Measurements from ENCODE around the gene NARS2.
A peak's percentile ranks its signal among the peaks of the same experiment; 100 is the strongest.

The NARS2 gene

GRCh38 chr11:78399136-78399535 lies 175.5 kb downstream of the NARS2 start:
- DNase-seq (ENCODE audit: low read depth) = no peak
- TF ChIP-seq CTCF (IDR thresholded peaks at IDR 0.05; ENCODE audit: insufficient read depth, low read depth, low read length, missing control alignments) = no peak
- H3K4me3 ChIP-seq (ENCODE audit: low read depth, low read length) = no peak overlapping the region

GRCh38 chr11:78398715-78399114 lies 175.9 kb downstream of the NARS2 start:
- no peak overlapping the region for H3K4me3 ChIP-seq (ENCODE audit: low read depth, low read length)
- no peak for TF ChIP-seq CTCF (IDR thresholded peaks at IDR 0.05; ENCODE audit: insufficient read depth, low read depth, low read length, missing control alignments)
- DNase-seq (ENCODE audit: low read depth) = no peak

- H3K4me3 ChIP-seq (ENCODE audit: low read depth, low read length) = no peak overlapping the region
- peak; percentile 67 for DNase-seq (ENCODE audit: low read depth)
- TF ChIP-seq CTCF (IDR thresholded peaks at IDR 0.05; ENCODE audit: insufficient read depth, low read depth, low read length, missing control alignments) = no peak
Measured at GRCh38 chr11:78397398-78397797, 177.3 kb downstream of the NARS2 start.

GRCh38 chr11:78395597-78395996 lies 179.1 kb downstream of the NARS2 start:
- no peak for DNase-seq (ENCODE audit: low read depth)
- no peak for TF ChIP-seq CTCF (IDR thresholded peaks at IDR 0.05; ENCODE audit: insufficient read depth, low read depth, low read length, missing control alignments)
- no peak overlapping the region for H3K4me3 ChIP-seq (ENCODE audit: low read depth, low read length)

GRCh38 chr11:78392854-78393253 lies 181.8 kb downstream of the NARS2 start:
- no peak for TF ChIP-seq CTCF (IDR thresholded peaks at IDR 0.05; ENCODE audit: insufficient read depth, low read depth, low read length, missing control alignments)
- no peak overlapping the region for H3K4me3 ChIP-seq (ENCODE audit: low read depth, low read length)
- DNase-seq (ENCODE audit: low read depth) = no peak

GRCh38 chr11:78391424-78391823 lies 183.2 kb downstream of the NARS2 start:
- TF ChIP-seq CTCF (IDR thresholded peaks at IDR 0.05; ENCODE audit: insufficient read depth, low read depth, low read length, missing control alignments) = no peak
- DNase-seq (ENCODE audit: low read depth) = no peak
- no peak overlapping the region for H3K4me3 ChIP-seq (ENCODE audit: low read depth, low read length)

- no peak for TF ChIP-seq CTCF (IDR thresholded peaks at IDR 0.05; ENCODE audit: insufficient read depth, low read depth, low read length, missing control alignments)
- DNase-seq (ENCODE audit: low read depth) = no peak
- H3K4me3 ChIP-seq (ENCODE audit: low read depth, low read length) = no peak overlapping the region
Measured at GRCh38 chr11:78390809-78391208, 183.9 kb downstream of the NARS2 start.

All from GM12865 (cell line).